WTC11 (cell line): Measurements from ENCODE around the gene CCDC50. TPM values are rescaled to one million over a fixed set of nuclear protein-coding genes. Genes with fewer than 3 reads are reported as not detected.

Experiments
- ATAC-seq: fragments of 200-7000 bp; cut with Tn5 transposase; 2 replicates; pipeline ENCODE4 v1.10.0; 2021; ENCODE audit warnings: mild to moderate bottlenecking, moderate library complexity
- CTCF ChIA-PET: fragments of 300-600 bp; sonication (Branson Sonifier 250); formaldehyde crosslinking; loops from one replicate; lab custom pipeline; 2021; ENCODE audit warnings: antibody characterized with exemption; lab: Charles Lee
- POLR2A ChIA-PET: fragments of 350-600 bp; sonication (Branson Sonifier 250); formaldehyde crosslinking; loops from one replicate; lab custom pipeline; 2021; ENCODE audit warnings: antibody characterized with exemption; lab: Charles Lee
- DNase-seq: peaks from one replicate; pipeline ENCODE4 v3.0.0; 2021; ENCODE audit warnings: low spot score
- H3K27ac Mint-ChIP-seq: 2 replicates; pipeline ENCODE4 v1.8.0; 2021; ENCODE audit warnings: mixed read lengths
- H3K27me3 Mint-ChIP-seq: 2 replicates; pipeline ENCODE4 v1.8.0; 2021; ENCODE audit warnings: low read depth, mild to moderate bottlenecking, moderate library complexity, mixed read lengths
- H3K36me3 Mint-ChIP-seq: 2 replicates; pipeline ENCODE4 v1.8.0; 2021; ENCODE audit warnings: mixed read lengths
- H3K4me1 Mint-ChIP-seq: 2 replicates; pipeline ENCODE4 v1.8.0; 2022; ENCODE audit warnings: mixed read lengths
- H3K4me3 Mint-ChIP-seq: 2 replicates; pipeline ENCODE4 v1.8.0; 2021; ENCODE audit warnings: mild to moderate bottlenecking, moderate library complexity, mixed read lengths
- H3K9me3 Mint-ChIP-seq: 2 replicates; pipeline ENCODE4 v1.8.0; 2021; ENCODE audit warnings: mixed read lengths
- AFF4 ChIP-seq: sonication (generic); formaldehyde crosslinking; IDR thresholded peaks from 2 replicates; pipeline ENCODE4 v1.8.1; 2023; ENCODE audit warnings: mild to moderate bottlenecking, missing genetic modification reagents, borderline replicate concordance
- ARID4B ChIP-seq: sonication (generic); formaldehyde crosslinking; IDR thresholded peaks from 2 replicates; pipeline ENCODE4 v1.8.0; 2023; ENCODE audit warnings: missing genetic modification reagents, mild to moderate bottlenecking, borderline replicate concordance
- CREB1 ChIP-seq: sonication (generic); formaldehyde crosslinking; IDR thresholded peaks from 2 replicates; pipeline ENCODE4 v1.8.0; 2023; ENCODE audit warnings: mild to moderate bottlenecking, missing genetic modification reagents
- CREM ChIP-seq: sonication (generic); formaldehyde crosslinking; IDR thresholded peaks from 2 replicates; pipeline ENCODE4 v1.8.1; 2022; ENCODE audit warnings: mild to moderate bottlenecking, missing genetic modification reagents, moderate library complexity
- ESRRA ChIP-seq: sonication (generic); formaldehyde crosslinking; IDR thresholded peaks from 2 replicates; pipeline ENCODE4 v1.8.1; 2022; ENCODE audit warnings: mild to moderate bottlenecking, missing genetic modification reagents, borderline replicate concordance
- FOXJ3 ChIP-seq: sonication (generic); formaldehyde crosslinking; IDR thresholded peaks from 2 replicates; pipeline ENCODE4 v1.9.0; 2021; ENCODE audit warnings: missing genetic modification reagents, mild to moderate bottlenecking, borderline replicate concordance
- FOXK1 ChIP-seq: sonication (generic); formaldehyde crosslinking; IDR thresholded peaks from 2 replicates; pipeline ENCODE4 v1.8.0; 2022; ENCODE audit warnings: mild to moderate bottlenecking, moderate library complexity, missing genetic modification reagents
- GRHL2 ChIP-seq: fragments of 250-450 bp; sonication (Bioruptor Pico); IDR thresholded peaks from 2 replicates; pipeline ENCODE4 v1.8.0; 2022; ENCODE audit warnings: mild to moderate bottlenecking, moderate library complexity; ENCODE audit not compliant: insufficient replicate concordance, severe bottlenecking
- NFATC4 ChIP-seq: fragments of 250-450 bp; sonication (Bioruptor Pico); IDR thresholded peaks from 2 replicates; pipeline ENCODE4 v1.9.0; 2021; ENCODE audit warnings: mild to moderate bottlenecking
- NFE2L1 ChIP-seq: sonication (generic); formaldehyde crosslinking; IDR thresholded peaks from 2 replicates; pipeline ENCODE4 v1.8.1; 2023; ENCODE audit warnings: missing genetic modification reagents
- NR1H2 ChIP-seq: sonication (generic); formaldehyde crosslinking; IDR thresholded peaks from 2 replicates; pipeline ENCODE4 v1.9.0; 2021; ENCODE audit warnings: mild to moderate bottlenecking, moderate library complexity, missing genetic modification reagents
- PRRX2 ChIP-seq: fragments of 250-450 bp; sonication (Bioruptor Pico); IDR thresholded peaks from 2 replicates; pipeline ENCODE4 v1.8.0; 2021; ENCODE audit warnings: mild to moderate bottlenecking
- ZNF138 ChIP-seq: sonication (generic); formaldehyde crosslinking; conservative IDR thresholded peaks from 2 replicates; pipeline ENCODE4 v1.8.1; 2022; ENCODE audit warnings: mild to moderate bottlenecking, moderate library complexity, missing genetic modification reagents
- total RNA-seq: library from RNA; stranded (reverse); gene quantifications from 3 replicates; pipeline ENCODE4 v1.2.3, GENCODE V29; 2021
- TF ChIP-seq, protein P1 (sequence below): sonication (generic); formaldehyde crosslinking; IDR thresholded peaks from 2 replicates; pipeline ENCODE4 v1.8.1; 2023; ENCODE audit warnings: mild to moderate bottlenecking, missing genetic modification reagents
- TF ChIP-seq, protein P2 (sequence below): sonication (generic); formaldehyde crosslinking; IDR thresholded peaks from 2 replicates; pipeline ENCODE4 v1.8.0; 2022; ENCODE audit warnings: missing genetic modification reagents
- TF ChIP-seq, protein P3 (sequence below): sonication (generic); formaldehyde crosslinking; IDR thresholded peaks from 2 replicates; pipeline ENCODE4 v1.8.1; 2022; ENCODE audit warnings: mild to moderate bottlenecking, moderate library complexity, missing genetic modification reagents
- TF ChIP-seq, protein P4 (sequence below): sonication (generic); formaldehyde crosslinking; IDR thresholded peaks from 2 replicates; pipeline ENCODE4 v1.8.0; 2022; ENCODE audit warnings: mild to moderate bottlenecking, missing genetic modification reagents
- TF ChIP-seq, protein P5 (sequence below): sonication (generic); formaldehyde crosslinking; IDR thresholded peaks from 2 replicates; pipeline ENCODE4 v1.8.1; 2022; ENCODE audit warnings: low read depth, mild to moderate bottlenecking, moderate library complexity, missing genetic modification reagents, borderline replicate concordance

CCDC50 gene
- total RNA-seq, 1 experiment from 2014 or later, result 33.1 TPM

GRCh38 chr3:191356631-191357439 lies 27.6 kb downstream of the CCDC50 start (continued):
- TF ChIP-seq AFF4 (CRISPR knock-in tag) (no peak), CREB1 (CRISPR knock-in tag) (no peak), GRHL2 (CRISPR knock-in tag) (no peak), ZNF138 (no peak), NFATC4 (CRISPR knock-in tag) (no peak), FOXJ3 (CRISPR knock-in tag) (no peak)
- TF ChIP-seq, protein P1, sequence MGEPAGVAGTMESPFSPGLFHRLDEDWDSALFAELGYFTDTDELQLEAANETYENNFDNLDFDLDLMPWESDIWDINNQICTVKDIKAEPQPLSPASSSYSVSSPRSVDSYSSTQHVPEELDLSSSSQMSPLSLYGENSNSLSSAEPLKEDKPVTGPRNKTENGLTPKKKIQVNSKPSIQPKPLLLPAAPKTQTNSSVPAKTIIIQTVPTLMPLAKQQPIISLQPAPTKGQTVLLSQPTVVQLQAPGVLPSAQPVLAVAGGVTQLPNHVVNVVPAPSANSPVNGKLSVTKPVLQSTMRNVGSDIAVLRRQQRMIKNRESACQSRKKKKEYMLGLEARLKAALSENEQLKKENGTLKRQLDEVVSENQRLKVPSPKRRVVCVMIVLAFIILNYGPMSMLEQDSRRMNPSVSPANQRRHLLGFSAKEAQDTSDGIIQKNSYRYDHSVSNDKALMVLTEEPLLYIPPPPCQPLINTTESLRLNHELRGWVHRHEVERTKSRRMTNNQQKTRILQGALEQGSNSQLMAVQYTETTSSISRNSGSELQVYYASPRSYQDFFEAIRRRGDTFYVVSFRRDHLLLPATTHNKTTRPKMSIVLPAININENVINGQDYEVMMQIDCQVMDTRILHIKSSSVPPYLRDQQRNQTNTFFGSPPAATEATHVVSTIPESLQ, result no peak

DNA sequence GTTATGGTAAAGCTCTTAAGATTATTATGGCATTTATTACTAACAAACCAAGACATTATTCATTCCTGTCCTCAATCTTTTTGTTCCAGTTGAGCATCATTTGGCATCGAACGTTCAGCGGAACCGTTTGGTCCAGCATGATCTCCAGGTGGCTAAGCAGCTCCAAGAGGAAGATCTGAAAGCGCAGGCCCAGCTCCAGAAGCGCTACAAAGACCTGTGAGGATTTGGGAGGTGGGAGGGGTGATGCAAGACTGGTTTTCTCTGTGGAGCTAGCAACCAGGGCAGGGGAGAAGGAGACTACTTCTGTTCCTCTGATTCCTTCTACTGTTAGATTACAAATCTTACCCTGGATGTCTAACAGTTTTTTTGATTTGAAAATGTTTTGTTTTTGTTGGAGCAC lies 28.7 kb downstream of the CCDC50 start:
- no peaks in the 10 kb centered on the region for H3K9me3 Mint-ChIP-seq
- peak overlapping the region; percentile 86 for H3K27ac Mint-ChIP-seq
- H3K27me3 Mint-ChIP-seq, result no peaks in the 10 kb centered on the region
- no peak overlapping the region for H3K4me3 Mint-ChIP-seq
- ChIA-PET POLR2A (no interaction called here), CTCF (interaction anchor here (1.7 kb wide), 1 partner anchor 114 kb away, joined by 4 read pairs; no protein-coding TSS in a partner anchor)
- no peak for DNase-seq
- ATAC-seq, result peak; percentile 27; the same call in 1 of the 2 replicates
- peaks cover 64% of the 10 kb centered on the region for H3K4me1 Mint-ChIP-seq
- H3K36me3 Mint-ChIP-seq, result peaks cover 21% of the 10 kb centered on the region
- TF ChIP-seq CREB1 (CRISPR knock-in tag) (no peak), NFE2L1 (CRISPR knock-in tag) (no peak), NR1H2 (CRISPR knock-in tag) (no peak), GRHL2 (CRISPR knock-in tag) (no peak), ESRRA (CRISPR knock-in tag) (no peak), PRRX2 (CRISPR knock-in tag) (no peak), FOXK1 (CRISPR knock-in tag) (no peak), CREM (CRISPR knock-in tag) (no peak), ARID4B (CRISPR knock-in tag) (no peak)
- TF ChIP-seq, protein P2, sequence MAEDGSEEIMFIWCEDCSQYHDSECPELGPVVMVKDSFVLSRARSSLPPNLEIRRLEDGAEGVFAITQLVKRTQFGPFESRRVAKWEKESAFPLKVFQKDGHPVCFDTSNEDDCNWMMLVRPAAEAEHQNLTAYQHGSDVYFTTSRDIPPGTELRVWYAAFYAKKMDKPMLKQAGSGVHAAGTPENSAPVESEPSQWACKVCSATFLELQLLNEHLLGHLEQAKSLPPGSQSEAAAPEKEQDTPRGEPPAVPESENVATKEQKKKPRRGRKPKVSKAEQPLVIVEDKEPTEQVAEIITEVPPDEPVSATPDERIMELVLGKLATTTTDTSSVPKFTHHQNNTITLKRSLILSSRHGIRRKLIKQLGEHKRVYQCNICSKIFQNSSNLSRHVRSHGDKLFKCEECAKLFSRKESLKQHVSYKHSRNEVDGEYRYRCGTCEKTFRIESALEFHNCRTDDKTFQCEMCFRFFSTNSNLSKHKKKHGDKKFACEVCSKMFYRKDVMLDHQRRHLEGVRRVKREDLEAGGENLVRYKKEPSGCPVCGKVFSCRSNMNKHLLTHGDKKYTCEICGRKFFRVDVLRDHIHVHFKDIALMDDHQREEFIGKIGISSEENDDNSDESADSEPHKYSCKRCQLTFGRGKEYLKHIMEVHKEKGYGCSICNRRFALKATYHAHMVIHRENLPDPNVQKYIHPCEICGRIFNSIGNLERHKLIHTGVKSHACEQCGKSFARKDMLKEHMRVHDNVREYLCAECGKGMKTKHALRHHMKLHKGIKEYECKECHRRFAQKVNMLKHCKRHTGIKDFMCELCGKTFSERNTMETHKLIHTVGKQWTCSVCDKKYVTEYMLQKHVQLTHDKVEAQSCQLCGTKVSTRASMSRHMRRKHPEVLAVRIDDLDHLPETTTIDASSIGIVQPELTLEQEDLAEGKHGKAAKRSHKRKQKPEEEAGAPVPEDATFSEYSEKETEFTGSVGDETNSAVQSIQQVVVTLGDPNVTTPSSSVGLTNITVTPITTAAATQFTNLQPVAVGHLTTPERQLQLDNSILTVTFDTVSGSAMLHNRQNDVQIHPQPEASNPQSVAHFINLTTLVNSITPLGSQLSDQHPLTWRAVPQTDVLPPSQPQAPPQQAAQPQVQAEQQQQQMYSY (CRISPR knock-in tag), result no peak
- TF ChIP-seq, protein P3, sequence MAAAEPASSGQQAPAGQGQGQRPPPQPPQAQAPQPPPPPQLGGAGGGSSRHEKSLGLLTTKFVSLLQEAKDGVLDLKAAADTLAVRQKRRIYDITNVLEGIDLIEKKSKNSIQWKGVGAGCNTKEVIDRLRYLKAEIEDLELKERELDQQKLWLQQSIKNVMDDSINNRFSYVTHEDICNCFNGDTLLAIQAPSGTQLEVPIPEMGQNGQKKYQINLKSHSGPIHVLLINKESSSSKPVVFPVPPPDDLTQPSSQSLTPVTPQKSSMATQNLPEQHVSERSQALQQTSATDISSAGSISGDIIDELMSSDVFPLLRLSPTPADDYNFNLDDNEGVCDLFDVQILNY, result no peak
- TF ChIP-seq, protein P4, sequence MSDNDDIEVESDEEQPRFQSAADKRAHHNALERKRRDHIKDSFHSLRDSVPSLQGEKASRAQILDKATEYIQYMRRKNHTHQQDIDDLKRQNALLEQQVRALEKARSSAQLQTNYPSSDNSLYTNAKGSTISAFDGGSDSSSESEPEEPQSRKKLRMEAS, result no peak
- TF ChIP-seq, protein P5, sequence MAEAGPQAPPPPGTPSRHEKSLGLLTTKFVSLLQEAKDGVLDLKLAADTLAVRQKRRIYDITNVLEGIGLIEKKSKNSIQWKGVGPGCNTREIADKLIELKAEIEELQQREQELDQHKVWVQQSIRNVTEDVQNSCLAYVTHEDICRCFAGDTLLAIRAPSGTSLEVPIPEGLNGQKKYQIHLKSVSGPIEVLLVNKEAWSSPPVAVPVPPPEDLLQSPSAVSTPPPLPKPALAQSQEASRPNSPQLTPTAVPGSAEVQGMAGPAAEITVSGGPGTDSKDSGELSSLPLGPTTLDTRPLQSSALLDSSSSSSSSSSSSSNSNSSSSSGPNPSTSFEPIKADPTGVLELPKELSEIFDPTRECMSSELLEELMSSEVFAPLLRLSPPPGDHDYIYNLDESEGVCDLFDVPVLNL (CRISPR knock-in tag), result no peak
